ENCODE measurements around the gene CNTN4.

GRCh38 chr3:2714834-2715233, 616.2 kb downstream of the CNTN4 start:
- TF ChIP-seq CTCF (optimal IDR thresholded peaks at IDR 0.05 in 1 of 3, IDR thresholded peaks at IDR 0.05 in 1 of 3, conservative IDR thresholded peaks at IDR 0.05 in 1 of 3; ENCODE audit: extremely low read depth in 1 of 3, insufficient read depth in 2 of 3, low read length in 3 of 3) (no peak), EZH2 (IDR thresholded peaks at IDR 0.05; ENCODE audit: low read length) (no peak)

Measured in keratinocyte (primary cell).